Measurements from ENCODE around the gene FCHSD2.

The FCHSD2 gene

DNA sequence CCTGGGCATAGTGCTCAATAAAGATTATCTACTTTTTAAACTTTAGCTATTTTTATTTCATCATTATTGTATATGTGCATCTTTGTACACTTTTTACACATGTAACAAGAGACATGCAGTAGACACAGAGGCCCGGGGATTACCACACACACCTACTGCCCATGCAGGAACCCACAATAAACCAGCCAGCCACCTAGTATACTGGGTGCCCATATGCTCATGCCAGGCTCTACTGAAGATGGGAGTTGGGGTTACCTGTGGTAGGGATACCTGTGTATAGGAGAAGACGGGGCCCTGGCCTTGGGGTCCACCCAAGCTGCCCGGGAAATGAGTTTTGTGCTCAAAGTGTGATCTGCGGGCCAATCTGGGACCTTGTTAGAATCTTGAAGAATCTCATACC is 44.8 kb upstream of the FCHSD2 start:
- TF ChIP-seq, protein P1, sequence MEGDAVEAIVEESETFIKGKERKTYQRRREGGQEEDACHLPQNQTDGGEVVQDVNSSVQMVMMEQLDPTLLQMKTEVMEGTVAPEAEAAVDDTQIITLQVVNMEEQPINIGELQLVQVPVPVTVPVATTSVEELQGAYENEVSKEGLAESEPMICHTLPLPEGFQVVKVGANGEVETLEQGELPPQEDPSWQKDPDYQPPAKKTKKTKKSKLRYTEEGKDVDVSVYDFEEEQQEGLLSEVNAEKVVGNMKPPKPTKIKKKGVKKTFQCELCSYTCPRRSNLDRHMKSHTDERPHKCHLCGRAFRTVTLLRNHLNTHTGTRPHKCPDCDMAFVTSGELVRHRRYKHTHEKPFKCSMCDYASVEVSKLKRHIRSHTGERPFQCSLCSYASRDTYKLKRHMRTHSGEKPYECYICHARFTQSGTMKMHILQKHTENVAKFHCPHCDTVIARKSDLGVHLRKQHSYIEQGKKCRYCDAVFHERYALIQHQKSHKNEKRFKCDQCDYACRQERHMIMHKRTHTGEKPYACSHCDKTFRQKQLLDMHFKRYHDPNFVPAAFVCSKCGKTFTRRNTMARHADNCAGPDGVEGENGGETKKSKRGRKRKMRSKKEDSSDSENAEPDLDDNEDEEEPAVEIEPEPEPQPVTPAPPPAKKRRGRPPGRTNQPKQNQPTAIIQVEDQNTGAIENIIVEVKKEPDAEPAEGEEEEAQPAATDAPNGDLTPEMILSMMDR (IDR thresholded peaks at IDR 0.05; ENCODE audit: insufficient read depth, missing control alignments): no peak
- FAIRE-seq: no peak
- DNase-seq (ENCODE audit: insufficient read length, low spot score): no peak

DNA sequence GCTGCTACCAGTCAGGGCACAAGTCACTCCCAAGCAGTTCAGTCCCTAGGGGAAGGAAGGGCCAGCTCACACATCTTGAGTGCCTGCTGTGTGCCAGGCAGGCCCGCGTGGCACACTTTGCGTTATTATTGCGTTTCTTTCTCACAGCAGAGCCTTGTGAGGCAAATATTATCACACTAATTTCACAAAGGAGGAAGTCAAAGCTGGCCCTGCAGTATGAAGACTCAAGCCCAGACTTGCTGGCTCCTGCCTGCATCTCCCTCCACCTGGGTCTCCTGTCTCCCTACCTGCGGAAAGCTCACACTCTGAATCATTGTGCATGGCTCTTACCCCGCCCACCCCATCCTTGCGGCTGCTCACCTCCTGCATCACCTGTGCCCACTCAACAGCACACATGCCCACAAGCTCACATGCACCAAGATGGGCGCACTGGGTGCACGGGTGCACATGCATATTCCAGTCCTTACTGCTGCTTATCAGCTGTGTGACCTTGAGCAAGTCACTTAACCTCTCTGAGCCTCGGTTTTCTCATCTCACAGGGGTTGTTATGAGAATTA is 44.3 kb upstream of the FCHSD2 start:
- DNase-seq (ENCODE audit: insufficient read length, low spot score) (no peak), FAIRE-seq (no peak)
- TF ChIP-seq, protein P1 (IDR thresholded peaks at IDR 0.05; ENCODE audit: insufficient read depth, missing control alignments): no peak

DNA sequence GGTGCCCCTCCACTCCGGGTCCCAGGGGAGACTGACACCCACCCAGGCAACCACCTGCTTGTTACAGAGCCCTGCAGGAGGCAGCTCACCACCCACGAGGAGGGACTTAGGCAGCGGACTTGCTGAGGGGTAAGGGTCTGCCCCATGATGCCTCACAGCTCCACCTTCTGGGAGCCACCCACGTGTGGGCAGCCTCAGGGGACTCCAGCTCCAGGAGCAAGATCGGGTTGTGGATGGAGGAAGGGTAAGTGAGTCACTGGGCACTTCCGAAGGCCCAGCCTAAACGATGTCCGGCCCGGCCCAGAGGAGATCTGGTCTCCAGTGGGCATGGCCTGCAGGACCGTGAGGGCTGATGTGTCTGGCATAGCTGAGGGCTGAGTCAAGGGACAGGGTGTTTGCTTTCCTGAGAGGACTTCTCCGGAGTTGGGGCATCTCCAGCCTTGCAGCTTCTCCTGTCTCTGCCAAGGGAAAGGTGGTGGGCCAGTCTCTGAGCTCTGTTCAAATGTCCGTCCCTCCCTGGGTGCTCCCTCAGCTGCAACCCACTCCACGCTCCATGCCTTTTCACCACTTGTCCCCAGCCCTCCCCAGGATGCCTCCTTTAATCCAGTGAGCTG is 43.7 kb upstream of the FCHSD2 start:
- FAIRE-seq: no peak
- TF ChIP-seq, protein P1 (IDR thresholded peaks at IDR 0.05; ENCODE audit: insufficient read depth, missing control alignments): no peak

DNA sequence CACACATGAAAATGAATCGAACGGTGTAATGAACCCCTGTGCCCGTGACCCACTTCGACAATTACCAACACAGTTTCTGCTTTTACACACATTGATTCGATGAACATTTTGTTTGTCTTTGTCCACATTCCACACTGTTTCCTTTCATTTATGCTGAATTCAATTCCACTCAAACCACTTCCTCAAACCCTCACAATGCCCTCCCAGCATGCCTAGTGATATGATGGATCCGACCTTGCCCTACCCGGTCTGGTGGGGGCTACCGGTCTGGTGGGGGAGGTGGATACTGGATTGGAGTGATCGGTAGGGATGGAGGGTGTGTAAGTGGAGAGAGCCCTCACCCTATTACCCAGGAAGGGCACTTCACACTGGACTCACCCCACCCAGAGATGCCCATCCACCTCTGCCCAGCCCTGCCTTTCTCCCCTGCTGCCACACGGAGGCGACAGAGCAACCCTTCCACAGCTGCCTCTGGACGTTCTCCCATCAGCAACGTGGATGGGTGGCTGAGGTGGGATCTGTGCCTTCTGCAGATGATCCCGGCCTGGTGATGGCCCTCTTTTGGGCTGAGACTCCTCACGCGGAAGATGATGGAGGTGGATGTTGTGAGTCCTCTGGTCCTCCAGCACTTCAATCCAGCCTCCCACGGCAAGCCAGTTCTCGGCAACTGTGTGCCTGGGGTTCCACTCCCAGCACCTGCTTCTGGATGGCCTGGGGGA is 43.0 kb upstream of the FCHSD2 start:
- TF ChIP-seq, protein P1 (IDR thresholded peaks at IDR 0.05; ENCODE audit: insufficient read depth, missing control alignments): peak; percentile 95
- DNase-seq (ENCODE audit: insufficient read length, low spot score) (peak; percentile 51), FAIRE-seq (no peak)

More for the DNA sequence above, 43.7 kb upstream of the FCHSD2 start:
- no peak for DNase-seq (ENCODE audit: insufficient read length, low spot score)

DNA sequence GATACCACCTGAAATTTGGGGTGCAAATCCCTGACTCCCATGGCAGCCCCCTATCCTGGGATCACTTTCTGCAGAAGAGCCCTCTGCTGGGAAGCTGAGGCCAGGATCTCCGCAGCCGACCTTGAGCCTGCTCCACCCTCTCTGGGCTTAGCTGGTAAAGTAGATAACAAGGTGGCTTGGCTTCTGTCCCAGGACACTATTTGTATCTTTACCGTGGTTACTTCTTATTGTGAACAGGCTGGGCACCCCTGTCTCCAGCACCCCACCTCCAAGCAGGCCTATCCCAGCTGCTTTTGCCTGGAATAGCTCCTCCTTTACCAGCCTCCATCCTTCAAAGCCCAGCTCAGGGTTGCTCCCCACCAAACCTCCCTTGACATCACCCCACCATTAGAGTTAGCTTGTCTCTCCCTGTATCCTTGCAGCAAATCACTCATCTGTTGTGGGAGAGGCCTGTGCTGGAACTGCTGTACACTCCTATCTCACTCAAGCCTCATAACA is 40.8 kb upstream of the FCHSD2 start:
- DNase-seq (ENCODE audit: insufficient read length, low spot score) (no peak), FAIRE-seq (no peak)
- TF ChIP-seq, protein P1 (IDR thresholded peaks at IDR 0.05; ENCODE audit: insufficient read depth, missing control alignments): peak; percentile 23

DNA sequence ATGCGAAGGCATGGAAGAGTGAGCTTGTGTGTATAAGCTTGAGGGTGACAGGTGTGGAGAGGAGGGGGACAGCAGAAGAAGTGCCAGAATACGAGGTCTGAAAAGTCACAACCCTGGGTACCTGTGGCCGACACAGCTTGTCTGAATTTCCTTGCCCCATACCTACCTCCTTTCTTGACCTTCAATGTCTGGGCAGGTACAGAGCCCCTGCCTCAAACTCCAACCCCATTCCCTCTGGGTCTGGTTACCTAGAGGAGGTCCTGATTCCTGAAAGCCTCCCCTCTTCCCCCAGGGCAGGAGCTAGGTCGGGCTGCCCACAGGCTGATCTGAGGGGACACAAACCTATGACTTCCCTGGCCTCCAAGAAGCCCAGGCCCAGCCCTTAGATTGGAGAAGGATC is 36.6 kb upstream of the FCHSD2 start:
- TF ChIP-seq, protein P1 (IDR thresholded peaks at IDR 0.05; ENCODE audit: insufficient read depth, missing control alignments): no peak
- no peak for FAIRE-seq
- DNase-seq (ENCODE audit: insufficient read length, low spot score): no peak
